ENCODE results near the gene CHTF18. TPM values are rescaled to one million over a fixed set of nuclear protein-coding genes. Genes with fewer than 3 reads are reported as not detected.

CHTF18 gene
- total RNA-seq, 1 experiment from 2014 or later: 120 TPM

DNA sequence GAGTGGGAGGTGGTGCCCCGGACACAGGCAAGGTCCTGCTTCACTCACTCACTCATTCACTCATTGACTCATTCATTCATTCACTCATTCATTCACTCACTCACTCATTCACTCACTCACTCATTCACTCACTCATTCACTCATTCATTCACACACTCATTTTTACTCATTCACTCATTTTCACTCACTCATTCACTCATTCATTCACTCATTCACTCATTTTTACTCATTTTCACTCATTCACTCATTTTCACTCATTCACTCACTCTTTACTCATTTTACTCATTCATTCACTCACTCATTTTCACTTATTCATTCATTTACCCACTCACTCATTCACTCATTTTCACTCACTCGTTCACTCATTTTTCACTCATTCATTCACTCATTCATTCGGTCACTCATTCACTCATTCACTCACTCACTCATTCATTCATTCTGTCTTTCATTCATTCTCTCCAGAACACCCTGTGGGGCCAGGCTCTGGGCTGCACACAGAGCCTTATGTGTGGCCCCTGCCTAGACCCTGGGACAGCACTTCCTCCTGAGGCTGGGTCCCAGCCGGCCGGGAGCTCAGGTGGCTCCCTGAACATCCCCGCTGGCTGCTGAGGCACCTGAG is 9.4 kb upstream of the CHTF18 start:
- WGBS (ENCODE audit: extremely low coverage, insufficient read length, low lambda C conversion rate): 100% methylated on average over 2 of the region's 6 CpGs
- H3K27ac Mint-ChIP-seq: no peak overlapping the region

More for the DNA sequence above, 9.4 kb upstream of the CHTF18 start:
- no peak overlapping the region for H4K91ac ChIP-seq (ENCODE audit: insufficient read length, low read depth, low read length)
- peaks cover 3% of the 10 kb centered on the region for H4K20me1 ChIP-seq (ENCODE audit: control insufficient read depth, insufficient read depth, insufficient read length)
- no peaks in the 10 kb centered on the region for H3K4me1 ChIP-seq (ENCODE audit: insufficient read depth, low read length)
- H3K79me2 ChIP-seq (ENCODE audit: insufficient read depth, low read length): no peaks in the 10 kb centered on the region
- TF ChIP-seq CTCF (conservative IDR thresholded peaks at IDR 0.05): no peak
- no peak overlapping the region for H3K27ac ChIP-seq (ENCODE audit: insufficient read length, low read depth, low read length)
- H4K5ac ChIP-seq (ENCODE audit: insufficient read length, low read depth, low read length): no peak overlapping the region
- Mint-ChIP-seq H3K4me1 (no peaks in the 10 kb centered on the region), H3K9me3 (no peaks in the 10 kb centered on the region), H3K36me3 (ENCODE audit: insufficient read depth in 1 of 3, low read depth in 3 of 3) (no peaks in the 10 kb centered on the region), H3K4me3 (no peak overlapping the region), H3K27me3 (ENCODE audit: low read depth) (peaks cover 31% of the 10 kb centered on the region)
- no peaks in the 10 kb centered on the region for H3K23me2 ChIP-seq (ENCODE audit: insufficient read length, low read depth, low read length, poor library complexity, severe bottlenecking)
- no peak overlapping the region for H2BK15ac ChIP-seq (ENCODE audit: low read depth, low read length)
- H3K23ac ChIP-seq (ENCODE audit: insufficient read length, low read depth, low read length): no peak overlapping the region
- H3K18ac ChIP-seq (ENCODE audit: insufficient read length, low read depth, low read length): no peak overlapping the region
- H3T11ph ChIP-seq (ENCODE audit: low read length): no peak overlapping the region
- H2BK120ac ChIP-seq (ENCODE audit: low read depth, low read length, poor library complexity, severe bottlenecking): no peak overlapping the region
- no peak overlapping the region for H4K8ac ChIP-seq (replicated peaks; ENCODE audit: insufficient read length, low read depth, low read length)
- no peak overlapping the region for H2BK5ac ChIP-seq (ENCODE audit: insufficient read length, low read length)
- H3K56ac ChIP-seq (ENCODE audit: insufficient read length, low read depth, low read length): no peak overlapping the region
- H3K9me3 ChIP-seq (ENCODE audit: control insufficient read depth, low read depth, low read length): no peaks in the 10 kb centered on the region
- H2BK12ac ChIP-seq (ENCODE audit: insufficient read length, low read depth, low read length): no peak overlapping the region
- no peak overlapping the region for H2AFZ ChIP-seq (ENCODE audit: low read length)
- H3K4me2 ChIP-seq (ENCODE audit: insufficient read depth, insufficient read length, low read length): no peak overlapping the region
- H3K79me1 ChIP-seq (ENCODE audit: insufficient read depth, low read depth, low read length, poor library complexity, severe bottlenecking): no peaks in the 10 kb centered on the region
- H3K14ac ChIP-seq (ENCODE audit: insufficient read depth, low read length): no peak overlapping the region
- no peak overlapping the region for H3K4ac ChIP-seq (ENCODE audit: low read depth, low read length)
- H2BK20ac ChIP-seq (ENCODE audit: low read depth, low read length, poor library complexity, severe bottlenecking): no peak overlapping the region
- no peaks in the 10 kb centered on the region; the same call in 1 of the 2 replicates for H3K27me3 ChIP-seq (ENCODE audit: insufficient read depth, low read length)
- no peak overlapping the region for H3K9ac ChIP-seq (ENCODE audit: extremely low read depth, insufficient read length, low read length)
- no peak overlapping the region for H2AK5ac ChIP-seq (ENCODE audit: insufficient read length, low read length)
- DNase-seq: no peak
